Measurements from ENCODE around the gene TCF3.
"Not testable (repeated sequence)": the region's sequence is repeated elsewhere in the genome, so short reads cannot be mapped to it uniquely, and the experiment has no call there.

The TCF3 gene

DNA sequence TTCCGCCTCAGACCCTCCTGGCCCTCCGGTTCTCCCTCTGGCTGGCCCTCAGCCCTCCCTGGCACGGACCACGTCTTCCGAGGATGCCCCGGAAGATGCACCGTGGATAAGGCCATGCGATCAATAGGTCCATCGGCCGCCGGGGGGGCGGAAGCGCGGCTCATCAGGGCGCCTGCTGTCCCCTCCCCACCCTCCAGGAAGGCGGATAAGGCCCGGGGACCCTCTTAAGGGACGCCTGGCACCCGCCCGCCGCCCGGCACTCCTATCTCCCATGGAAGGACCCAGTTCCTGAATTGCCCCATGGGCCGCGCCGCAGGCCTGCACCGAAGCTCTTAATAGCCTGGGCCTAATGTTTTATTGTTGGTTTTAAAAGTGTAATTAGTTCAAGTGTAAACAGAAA is 46.2 kb upstream of the TCF3 start:
- Histone ChIP-seq H3K9me3 (peaks cover 0 to 10% (median 6%) of the 10 kb centered on the region in 3 donors), H3K4me3 (no peak overlapping the region), H3K4me1 (no peaks in the 10 kb centered on the region), H3K27me3 (peaks cover 6 to 44% of the 10 kb centered on the region in 2 donors), H3K36me3 (no peaks in the 10 kb centered on the region), H3K27ac (no peak overlapping the region)
- intact Hi-C loops (cut with DNase I; ENCODE audit: low total_unique reads) = no loop called here
- no peak for DNase-seq
- TF ChIP-seq, protein P1, sequence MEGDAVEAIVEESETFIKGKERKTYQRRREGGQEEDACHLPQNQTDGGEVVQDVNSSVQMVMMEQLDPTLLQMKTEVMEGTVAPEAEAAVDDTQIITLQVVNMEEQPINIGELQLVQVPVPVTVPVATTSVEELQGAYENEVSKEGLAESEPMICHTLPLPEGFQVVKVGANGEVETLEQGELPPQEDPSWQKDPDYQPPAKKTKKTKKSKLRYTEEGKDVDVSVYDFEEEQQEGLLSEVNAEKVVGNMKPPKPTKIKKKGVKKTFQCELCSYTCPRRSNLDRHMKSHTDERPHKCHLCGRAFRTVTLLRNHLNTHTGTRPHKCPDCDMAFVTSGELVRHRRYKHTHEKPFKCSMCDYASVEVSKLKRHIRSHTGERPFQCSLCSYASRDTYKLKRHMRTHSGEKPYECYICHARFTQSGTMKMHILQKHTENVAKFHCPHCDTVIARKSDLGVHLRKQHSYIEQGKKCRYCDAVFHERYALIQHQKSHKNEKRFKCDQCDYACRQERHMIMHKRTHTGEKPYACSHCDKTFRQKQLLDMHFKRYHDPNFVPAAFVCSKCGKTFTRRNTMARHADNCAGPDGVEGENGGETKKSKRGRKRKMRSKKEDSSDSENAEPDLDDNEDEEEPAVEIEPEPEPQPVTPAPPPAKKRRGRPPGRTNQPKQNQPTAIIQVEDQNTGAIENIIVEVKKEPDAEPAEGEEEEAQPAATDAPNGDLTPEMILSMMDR (IDR thresholded peaks at IDR 0.05) = no peak

DNA sequence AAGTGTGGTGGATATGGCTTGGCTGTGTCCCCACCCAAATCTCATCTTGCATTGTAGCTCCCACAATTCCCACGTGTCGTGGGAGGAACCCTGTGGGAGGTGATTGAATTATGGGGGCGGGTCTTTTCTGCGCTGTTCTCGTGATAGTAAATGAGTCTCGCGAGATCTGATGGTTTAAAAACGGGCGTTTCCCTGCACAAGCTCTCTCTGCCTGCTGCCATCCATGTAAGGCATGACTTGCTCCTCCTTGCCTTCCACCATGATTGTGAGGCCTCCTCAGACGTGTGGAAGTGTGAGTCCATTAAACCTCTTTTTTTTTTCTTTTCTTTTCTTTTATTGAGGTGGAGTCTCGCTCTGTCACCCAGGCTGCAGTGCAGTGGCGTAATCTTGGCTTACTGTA is 43.1 kb upstream of the TCF3 start:
- DNase-seq = not testable (repeated sequence)

DNA sequence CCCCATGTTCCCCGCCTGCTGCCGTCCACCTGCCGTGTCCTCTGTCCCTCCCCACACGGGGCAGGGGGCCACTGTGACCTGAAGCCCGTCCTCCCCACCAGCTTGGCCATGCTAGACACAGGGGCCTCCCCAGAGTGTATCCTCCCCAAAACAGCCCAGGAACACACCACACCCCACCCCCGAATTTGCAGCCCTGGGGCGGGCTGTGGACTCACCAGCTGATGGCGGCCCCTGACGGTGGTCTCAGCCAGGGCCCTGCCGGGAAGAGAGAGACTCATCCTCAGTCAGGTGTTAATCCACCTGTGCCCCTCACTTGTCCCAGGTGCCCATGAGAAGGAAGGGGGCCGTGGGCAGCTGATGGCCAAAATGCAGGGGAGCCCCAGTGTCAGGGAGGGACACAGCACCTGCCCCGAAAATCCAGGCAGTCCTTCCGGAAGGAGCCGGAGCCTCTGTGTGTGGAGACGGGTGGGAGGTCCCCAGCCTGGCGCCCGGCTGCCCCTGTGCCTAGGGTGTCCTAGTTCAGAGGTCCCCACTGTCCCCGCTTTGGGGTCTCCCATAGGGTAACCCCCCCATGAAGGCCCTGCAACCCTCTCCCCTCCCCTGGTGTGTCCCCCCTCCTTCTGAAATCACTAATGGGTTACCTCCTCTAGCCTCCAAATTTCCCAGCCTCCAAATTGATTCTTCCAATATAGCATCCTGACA is 39.3 kb upstream of the TCF3 start:
- TF ChIP-seq, protein P1 (IDR thresholded peaks at IDR 0.05) = no peak
- Histone ChIP-seq H3K36me3 (no peaks in the 10 kb centered on the region), H3K4me3 (no peak overlapping the region), H3K9me3 (peaks cover 0 to 10% (median 6%) of the 10 kb centered on the region in 3 donors), H3K27me3 (peaks cover 0 to 62% of the 10 kb centered on the region in 2 donors), H3K4me1 (no peaks in the 10 kb centered on the region), H3K27ac (no peak overlapping the region)
- DNase-seq = no peak
- intact Hi-C loops (cut with DNase I; ENCODE audit: low total_unique reads) = no loop called here

More for the DNA sequence above, 43.1 kb upstream of the TCF3 start:
- H3K4me3 ChIP-seq; H3K36me3 ChIP-seq; H3K27ac ChIP-seq; H3K4me1 ChIP-seq; H3K9me3 ChIP-seq; intact Hi-C loops (cut with DNase I; ENCODE audit: low total_unique reads): not testable (repeated sequence)
- H3K27me3 ChIP-seq = peaks cover 4 to 58% of the 10 kb centered on the region in 2 donors

DNA sequence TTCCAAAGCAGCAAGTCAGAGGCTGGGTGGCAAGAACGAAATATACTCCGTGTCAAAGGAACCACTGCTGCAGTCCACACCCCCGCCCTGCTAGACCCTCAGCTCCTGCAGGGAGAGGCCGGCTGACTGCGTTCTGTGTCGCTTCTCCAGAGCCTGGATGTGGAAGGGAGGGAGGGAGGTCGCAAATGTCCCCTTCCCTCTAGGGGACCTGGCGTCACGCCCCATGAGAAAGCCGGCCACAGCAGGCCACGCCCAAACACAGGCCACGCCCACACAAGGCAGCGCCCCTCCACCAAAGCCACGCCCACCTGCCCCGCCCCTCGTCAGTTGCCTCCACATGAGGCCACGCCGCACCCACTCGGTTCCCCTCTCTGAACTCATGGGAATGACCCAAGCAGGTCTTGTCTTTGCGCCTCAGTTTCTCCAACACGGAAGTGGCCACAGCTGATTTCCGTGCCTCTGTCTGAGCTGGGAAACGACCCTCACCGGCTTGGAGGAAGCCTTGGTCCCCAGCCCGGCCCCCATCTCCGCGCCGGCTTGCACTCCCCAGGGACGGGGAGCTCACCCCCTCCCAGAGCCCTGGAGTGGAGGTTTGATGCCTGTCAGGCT is 38.4 kb upstream of the TCF3 start:
- Histone ChIP-seq H3K27me3 (peaks cover 0 to 71% of the 10 kb centered on the region in 2 donors), H3K9me3 (peaks cover 0 to 10% (median 6%) of the 10 kb centered on the region in 3 donors), H3K4me3 (no peak overlapping the region), H3K4me1 (no peaks in the 10 kb centered on the region), H3K27ac (no peak overlapping the region), H3K36me3 (no peaks in the 10 kb centered on the region)
- intact Hi-C loops (cut with DNase I; ENCODE audit: low total_unique reads) = no loop called here
- no peak for DNase-seq
- TF ChIP-seq, protein P1 (IDR thresholded peaks at IDR 0.05) = no peak

DNA sequence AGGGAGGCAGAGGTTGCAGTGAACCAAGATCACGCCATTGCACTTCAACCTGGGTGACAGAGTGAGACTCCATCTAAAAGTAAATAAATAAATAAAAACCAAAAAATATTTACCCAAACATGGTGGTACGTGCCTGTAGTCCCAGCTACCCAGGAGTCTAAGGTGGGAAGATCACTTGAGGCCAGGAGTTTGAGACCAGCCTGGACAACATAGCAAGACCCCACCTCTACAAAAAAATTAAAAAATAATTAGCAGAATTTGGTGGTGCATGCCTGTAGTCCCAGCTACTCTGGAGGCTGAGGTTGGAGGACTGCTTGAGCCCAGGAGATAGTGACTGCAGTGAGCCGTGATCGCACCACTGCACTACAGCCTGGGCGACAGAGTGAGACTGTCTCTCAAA is 33.4 kb upstream of the TCF3 start:
- not testable (repeated sequence) for DNase-seq

DNA sequence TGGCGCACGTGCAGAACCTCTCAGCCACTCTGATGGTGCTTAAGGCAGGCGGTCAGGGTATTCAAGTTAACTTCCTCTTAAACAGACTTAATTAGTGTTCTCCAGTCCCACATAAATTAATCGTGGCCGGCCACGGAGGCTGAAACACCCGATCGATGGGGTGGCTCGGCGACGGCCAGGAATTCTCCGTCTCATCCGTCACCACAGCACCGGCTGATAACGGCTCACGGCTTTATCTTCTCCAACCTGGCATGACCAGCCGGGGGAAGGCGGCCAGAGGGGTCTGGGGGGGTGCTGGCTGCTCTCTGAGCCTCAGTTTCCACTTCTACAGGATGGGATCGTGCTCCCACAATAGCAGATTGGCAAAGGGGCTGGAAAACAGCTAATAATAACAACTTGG is 32.6 kb upstream of the TCF3 start:
- H3K27ac ChIP-seq = no peak overlapping the region
- intact Hi-C loops (cut with DNase I; ENCODE audit: low total_unique reads) = no loop called here
- no peaks in the 10 kb centered on the region for H3K36me3 ChIP-seq
- TF ChIP-seq, protein P1 (IDR thresholded peaks at IDR 0.05) = no peak
- H3K9me3 ChIP-seq = no peaks in the 10 kb centered on the region
- H3K27me3 ChIP-seq = peaks cover 0 to 73% of the 10 kb centered on the region in 2 donors
- DNase-seq = no peak
- no peak overlapping the region for H3K4me3 ChIP-seq
- H3K4me1 ChIP-seq = no peaks in the 10 kb centered on the region

More for the DNA sequence above, 33.4 kb upstream of the TCF3 start:
- H3K4me1 ChIP-seq; H3K27ac ChIP-seq; intact Hi-C loops (cut with DNase I; ENCODE audit: low total_unique reads); H3K4me3 ChIP-seq; H3K9me3 ChIP-seq; H3K36me3 ChIP-seq: not testable (repeated sequence)
- peaks cover 0 to 77% of the 10 kb centered on the region in 2 donors for H3K27me3 ChIP-seq

Data from tibial artery (tissue), 4 donors.